Measurements from ENCODE around the gene FYTTD1.
"Not testable (repeated sequence)": the region's sequence is repeated elsewhere in the genome, so short reads cannot be mapped to it uniquely, and the experiment has no call there.

FYTTD1 gene

DNA sequence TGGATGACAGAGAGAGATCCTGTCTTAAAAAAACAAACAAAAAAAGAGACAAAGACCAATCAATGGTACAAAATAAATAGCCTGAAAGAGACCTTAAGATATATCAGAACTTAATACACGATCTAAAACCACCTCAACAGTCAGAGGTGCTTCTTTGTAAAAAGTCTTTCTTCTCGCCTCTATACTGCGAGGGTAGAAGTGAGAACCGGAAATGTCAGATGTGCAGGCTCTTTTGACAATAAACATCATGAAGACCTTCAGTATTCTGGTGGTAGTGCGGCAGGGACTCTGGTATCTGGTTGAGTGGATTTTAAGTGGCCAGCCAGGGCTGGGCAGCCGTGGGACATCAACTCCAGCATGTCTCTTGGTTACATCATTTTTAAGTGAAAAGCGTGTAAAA, 43.0 kb upstream of the FYTTD1 start:
- ATAC-seq (ENCODE audit: insufficient read depth, low read depth) (no peak), DNase-seq (no peak)
- TF ChIP-seq EZH2 (IDR thresholded peaks at IDR 0.05; ENCODE audit: borderline replicate concordance, low read depth, low read length, severe bottlenecking): no peak
- TF ChIP-seq, protein P1, sequence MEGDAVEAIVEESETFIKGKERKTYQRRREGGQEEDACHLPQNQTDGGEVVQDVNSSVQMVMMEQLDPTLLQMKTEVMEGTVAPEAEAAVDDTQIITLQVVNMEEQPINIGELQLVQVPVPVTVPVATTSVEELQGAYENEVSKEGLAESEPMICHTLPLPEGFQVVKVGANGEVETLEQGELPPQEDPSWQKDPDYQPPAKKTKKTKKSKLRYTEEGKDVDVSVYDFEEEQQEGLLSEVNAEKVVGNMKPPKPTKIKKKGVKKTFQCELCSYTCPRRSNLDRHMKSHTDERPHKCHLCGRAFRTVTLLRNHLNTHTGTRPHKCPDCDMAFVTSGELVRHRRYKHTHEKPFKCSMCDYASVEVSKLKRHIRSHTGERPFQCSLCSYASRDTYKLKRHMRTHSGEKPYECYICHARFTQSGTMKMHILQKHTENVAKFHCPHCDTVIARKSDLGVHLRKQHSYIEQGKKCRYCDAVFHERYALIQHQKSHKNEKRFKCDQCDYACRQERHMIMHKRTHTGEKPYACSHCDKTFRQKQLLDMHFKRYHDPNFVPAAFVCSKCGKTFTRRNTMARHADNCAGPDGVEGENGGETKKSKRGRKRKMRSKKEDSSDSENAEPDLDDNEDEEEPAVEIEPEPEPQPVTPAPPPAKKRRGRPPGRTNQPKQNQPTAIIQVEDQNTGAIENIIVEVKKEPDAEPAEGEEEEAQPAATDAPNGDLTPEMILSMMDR (IDR thresholded peaks at IDR 0.05; ENCODE audit: borderline replicate concordance, extremely low read depth, low read length, poor library complexity, severe bottlenecking): no peak
- Histone ChIP-seq H3K4me2 (ENCODE audit: insufficient read depth, low read length) (no peak overlapping the region), H3K9me3 (ENCODE audit: insufficient read depth, low read length, severe bottlenecking) (no peaks in the 10 kb centered on the region), H3K4me1 (ENCODE audit: insufficient read depth, low read length) (peaks cover under 1% of the 10 kb centered on the region), H3K9ac (ENCODE audit: low read depth, low read length) (no peak overlapping the region), H3K4me3 (ENCODE audit: low read depth in 1 of 2, low read length in 2 of 2) (no peak overlapping the region), H3K27ac (ENCODE audit: low read length) (no peak overlapping the region), H4K20me1 (ENCODE audit: insufficient read depth, low read length) (no peaks in the 10 kb centered on the region), H3K27me3 (ENCODE audit: insufficient read depth, low read length, poor library complexity) (no peaks in the 10 kb centered on the region), H2AFZ (ENCODE audit: low read depth, low read length) (no peak overlapping the region), H3K79me2 (ENCODE audit: insufficient read depth, low read length) (0 out of 2 replicates have a peak, but pooled peaks cover 4% of the 10 kb centered on the region), H3K36me3 (ENCODE audit: insufficient read depth, low read length) (peaks cover 24% of the 10 kb centered on the region)

DNA sequence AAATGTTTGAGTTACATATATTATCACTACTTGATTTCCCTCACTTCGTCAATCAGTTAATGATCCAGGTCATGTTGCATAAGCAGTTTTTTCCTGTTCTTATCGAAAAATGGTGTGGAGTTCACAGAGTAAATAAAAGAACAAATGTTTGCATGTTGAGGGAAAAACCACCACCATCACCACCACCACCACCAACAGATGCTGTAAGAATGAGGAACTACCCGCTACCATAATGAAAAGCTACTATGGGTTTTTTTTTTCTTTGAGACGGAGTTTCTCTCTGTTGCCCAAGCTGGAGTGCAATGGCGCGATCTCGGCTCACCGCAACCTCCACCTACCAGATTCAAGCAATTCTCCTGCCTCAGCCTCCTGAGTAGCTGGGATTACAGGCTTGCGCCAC, 40.5 kb upstream of the FYTTD1 start:
- Histone ChIP-seq H3K4me2 (ENCODE audit: insufficient read depth, low read length) (no peak overlapping the region), H3K4me1 (ENCODE audit: insufficient read depth, low read length) (peaks cover 21% of the 10 kb centered on the region), H4K20me1 (ENCODE audit: insufficient read depth, low read length) (no peaks in the 10 kb centered on the region), H3K9ac (ENCODE audit: low read depth, low read length) (no peak overlapping the region), H3K27me3 (ENCODE audit: insufficient read depth, low read length, poor library complexity) (no peaks in the 10 kb centered on the region), H3K36me3 (ENCODE audit: insufficient read depth, low read length) (peaks cover 12% of the 10 kb centered on the region), H3K4me3 (ENCODE audit: low read depth in 1 of 2, low read length in 2 of 2) (no peak overlapping the region), H3K79me2 (ENCODE audit: insufficient read depth, low read length) (0 out of 2 replicates have a peak, but pooled peaks cover 4% of the 10 kb centered on the region), H3K9me3 (ENCODE audit: insufficient read depth, low read length, severe bottlenecking) (no peaks in the 10 kb centered on the region), H2AFZ (ENCODE audit: low read depth, low read length) (no peak overlapping the region), H3K27ac (ENCODE audit: low read length) (no peak overlapping the region)
- no peak for TF ChIP-seq EZH2 (IDR thresholded peaks at IDR 0.05; ENCODE audit: borderline replicate concordance, low read depth, low read length, severe bottlenecking)
- TF ChIP-seq, protein P1 (IDR thresholded peaks at IDR 0.05; ENCODE audit: borderline replicate concordance, extremely low read depth, low read length, poor library complexity, severe bottlenecking): no peak
- DNase-seq: no peak
- ATAC-seq (ENCODE audit: insufficient read depth, low read depth): no peak

DNA sequence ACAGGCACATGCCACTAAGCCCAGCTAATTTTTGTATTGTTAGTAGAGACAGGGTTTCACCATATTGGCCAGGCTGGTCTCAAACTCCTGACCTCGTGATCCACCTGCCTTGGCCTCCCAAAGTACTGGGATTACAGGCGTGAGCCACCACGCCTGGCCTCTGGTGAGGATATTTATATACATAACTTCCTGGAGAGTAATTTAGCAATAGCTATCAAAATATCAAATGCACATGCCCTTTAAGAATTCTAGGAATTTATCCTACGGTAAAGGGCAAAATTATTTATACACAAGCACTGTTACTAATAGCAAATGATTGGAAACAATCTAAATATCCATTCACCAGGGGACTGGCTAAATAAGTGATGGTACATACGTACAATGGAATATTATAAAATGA, 38.7 kb upstream of the FYTTD1 start:
- not testable (repeated sequence) for ATAC-seq (ENCODE audit: insufficient read depth, low read depth); H2AFZ ChIP-seq (ENCODE audit: low read depth, low read length); H3K4me3 ChIP-seq (ENCODE audit: low read depth in 1 of 2, low read length in 2 of 2); DNase-seq; H3K36me3 ChIP-seq (ENCODE audit: insufficient read depth, low read length); H3K79me2 ChIP-seq (ENCODE audit: insufficient read depth, low read length); H3K9me3 ChIP-seq (ENCODE audit: insufficient read depth, low read length, severe bottlenecking); H3K4me2 ChIP-seq (ENCODE audit: insufficient read depth, low read length); H3K27ac ChIP-seq (ENCODE audit: low read length); H3K9ac ChIP-seq (ENCODE audit: low read depth, low read length); H3K27me3 ChIP-seq (ENCODE audit: insufficient read depth, low read length, poor library complexity); H4K20me1 ChIP-seq (ENCODE audit: insufficient read depth, low read length)
- peaks cover 21% of the 10 kb centered on the region for H3K4me1 ChIP-seq (ENCODE audit: insufficient read depth, low read length)

DNA sequence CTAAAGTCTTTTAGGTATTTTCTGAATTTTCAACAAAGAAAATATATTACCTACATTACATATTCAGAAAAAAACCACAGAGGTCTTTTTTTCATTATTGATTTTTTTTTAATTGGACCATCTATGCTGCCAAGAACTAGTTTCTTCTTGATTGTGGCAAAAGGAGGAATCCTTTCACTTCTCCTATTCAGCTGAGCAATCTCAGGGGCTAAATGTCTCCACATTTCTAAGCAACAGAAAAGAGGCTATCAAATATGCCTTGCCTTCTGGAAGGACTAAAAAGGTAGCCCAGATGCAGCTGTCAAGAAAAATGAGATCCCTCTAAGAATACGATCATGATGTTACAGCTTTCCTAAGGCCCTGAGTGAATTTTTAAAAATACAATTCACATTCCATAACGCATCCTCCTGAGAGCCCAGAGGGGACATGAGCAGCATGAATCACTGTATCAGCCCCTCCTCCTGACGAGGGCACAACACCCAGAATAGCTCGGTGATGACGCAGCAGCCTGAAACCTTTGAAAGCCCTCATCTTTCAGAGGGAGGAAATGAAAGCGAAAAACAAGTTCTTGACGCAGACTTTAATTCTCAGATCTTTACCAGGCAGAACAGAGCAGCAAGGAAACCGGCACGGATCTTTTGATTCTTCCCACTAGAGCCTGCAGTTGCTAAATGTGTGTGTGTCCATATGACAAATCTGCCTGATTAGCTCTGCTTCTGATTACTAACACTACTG, 37.5 kb upstream of the FYTTD1 start:
- peak; percentile 87 for DNase-seq
- Histone ChIP-seq H2AFZ (ENCODE audit: low read depth, low read length) (peak overlapping the region; percentile 68), H3K4me3 (ENCODE audit: low read depth in 1 of 2, low read length in 2 of 2) (peak overlapping the region; percentile 22 to 57; a peak in 3 of 4 replicates), H3K27ac (ENCODE audit: low read length) (peak overlapping the region; percentile 80), H3K9ac (ENCODE audit: low read depth, low read length) (peak overlapping the region; percentile 49), H3K4me1 (ENCODE audit: insufficient read depth, low read length) (peaks cover 21% of the 10 kb centered on the region), H3K9me3 (ENCODE audit: insufficient read depth, low read length, severe bottlenecking) (no peaks in the 10 kb centered on the region), H3K79me2 (ENCODE audit: insufficient read depth, low read length) (0 out of 2 replicates have a peak, but pooled peaks cover 4% of the 10 kb centered on the region), H3K36me3 (ENCODE audit: insufficient read depth, low read length) (no peaks in the 10 kb centered on the region), H3K27me3 (ENCODE audit: insufficient read depth, low read length, poor library complexity) (no peaks in the 10 kb centered on the region), H4K20me1 (ENCODE audit: insufficient read depth, low read length) (no peaks in the 10 kb centered on the region), H3K4me2 (ENCODE audit: insufficient read depth, low read length) (peak overlapping the region; percentile 73)
- ATAC-seq (ENCODE audit: insufficient read depth, low read depth): peak; percentile 99
- no peak for TF ChIP-seq EZH2 (IDR thresholded peaks at IDR 0.05; ENCODE audit: borderline replicate concordance, low read depth, low read length, severe bottlenecking)
- TF ChIP-seq, protein P1 (IDR thresholded peaks at IDR 0.05; ENCODE audit: borderline replicate concordance, extremely low read depth, low read length, poor library complexity, severe bottlenecking): no peak
